Measurements from ENCODE around the gene SMAD4.
A peak's percentile ranks its signal among the peaks of the same experiment; 100 is the strongest.

Gene SMAD4

GRCh38 chr18:51029694-51030536 is at the start of gene SMAD4:
Gene SMAD4, plus strand, starts transcription at chr18:51030213. Its CDS starts 16,834 bp downstream, at chr18:51047047.
- peaks cover 66% of the 10 kb centered on the region for H3K79me2 ChIP-seq (ENCODE audit: insufficient read depth, low read length)
- peak within 1 kb of the TSS; percentile 84 for H2AFZ ChIP-seq (ENCODE audit: low read length)
- TF ChIP-seq EZH2phosphoT487 (IDR thresholded peaks at IDR 0.05; ENCODE audit: borderline replicate concordance) (no peak), CTCF (conservative IDR thresholded peaks at IDR 0.05; ENCODE audit: low read length) (no peak)
- no peaks in the 10 kb centered on the region for H3F3A ChIP-seq (ENCODE audit: low read depth)
- no peaks in the 10 kb centered on the region for H3K27me3 ChIP-seq (ENCODE audit: insufficient read depth, low read length, poor library complexity, severe bottlenecking)
- H3K4me3 ChIP-seq (ENCODE audit: low read length, poor library complexity, severe bottlenecking), result peak within 1 kb of the TSS; percentile 85
- peak within 1 kb of the TSS; percentile 98 for H3K4me2 ChIP-seq (ENCODE audit: low read depth, low read length, poor library complexity, severe bottlenecking)
- peak within 1 kb of the TSS; percentile 88 for H3K9ac ChIP-seq (ENCODE audit: low read depth, low read length, poor library complexity, severe bottlenecking)
- H3K9me3 ChIP-seq (ENCODE audit: insufficient read depth, low read depth, low read length), result no peaks in the 10 kb centered on the region
- no peaks in the 10 kb centered on the region for H3K36me3 ChIP-seq (ENCODE audit: insufficient read depth, low read length)
- peaks cover 42% of the 10 kb centered on the region for H4K20me1 ChIP-seq (ENCODE audit: insufficient read depth, low read length, poor library complexity, severe bottlenecking)
- peaks cover 51% of the 10 kb centered on the region for H3K4me1 ChIP-seq (ENCODE audit: insufficient read depth, low read length, poor library complexity, severe bottlenecking)
- no peaks in the 10 kb centered on the region for H3K9me2 ChIP-seq (replicated peaks; ENCODE audit: low read depth, low read length)

- Histone ChIP-seq H3K9me2 (replicated peaks; ENCODE audit: low read depth, low read length) (no peaks in the 10 kb centered on the region), H3K79me2 (ENCODE audit: insufficient read depth, low read length) (no peaks in the 10 kb centered on the region), H3K36me3 (ENCODE audit: insufficient read depth, low read length) (no peaks in the 10 kb centered on the region; the same call in 1 of the 2 replicates), H3K9ac (ENCODE audit: low read depth, low read length, poor library complexity, severe bottlenecking) (no peak overlapping the region), H3K9me3 (ENCODE audit: insufficient read depth, low read depth, low read length) (peaks cover 7% of the 10 kb centered on the region; the same call in 1 of the 2 replicates), H3K4me2 (ENCODE audit: low read depth, low read length, poor library complexity, severe bottlenecking) (no peak overlapping the region), H3F3A (ENCODE audit: low read depth) (no peaks in the 10 kb centered on the region), H4K20me1 (ENCODE audit: insufficient read depth, low read length, poor library complexity, severe bottlenecking) (no peaks in the 10 kb centered on the region), H3K4me1 (ENCODE audit: insufficient read depth, low read length, poor library complexity, severe bottlenecking) (no peaks in the 10 kb centered on the region), H2AFZ (ENCODE audit: low read length) (no peak overlapping the region), H3K4me3 (ENCODE audit: low read length, poor library complexity, severe bottlenecking) (no peak overlapping the region), H3K27me3 (ENCODE audit: insufficient read depth, low read length, poor library complexity, severe bottlenecking) (no peaks in the 10 kb centered on the region)
- TF ChIP-seq EZH2phosphoT487 (IDR thresholded peaks at IDR 0.05; ENCODE audit: borderline replicate concordance), result no peak
- no peak for TF ChIP-seq CTCF (conservative IDR thresholded peaks at IDR 0.05; ENCODE audit: low read length)
Measured at GRCh38 chr18:50981381-50981780, 48.6 kb upstream of the SMAD4 start.

- TF ChIP-seq EZH2phosphoT487 (IDR thresholded peaks at IDR 0.05; ENCODE audit: borderline replicate concordance), result no peak
- Histone ChIP-seq H3K4me3 (ENCODE audit: low read length, poor library complexity, severe bottlenecking) (no peak overlapping the region), H2AFZ (ENCODE audit: low read length) (no peak overlapping the region), H3K4me2 (ENCODE audit: low read depth, low read length, poor library complexity, severe bottlenecking) (no peak overlapping the region), H3F3A (ENCODE audit: low read depth) (no peaks in the 10 kb centered on the region), H3K4me1 (ENCODE audit: insufficient read depth, low read length, poor library complexity, severe bottlenecking) (no peaks in the 10 kb centered on the region), H3K9me3 (ENCODE audit: insufficient read depth, low read depth, low read length) (peaks cover 2% of the 10 kb centered on the region; the same call in 1 of the 2 replicates), H3K79me2 (ENCODE audit: insufficient read depth, low read length) (no peaks in the 10 kb centered on the region), H3K36me3 (ENCODE audit: insufficient read depth, low read length) (no peaks in the 10 kb centered on the region; the same call in 1 of the 2 replicates), H3K9ac (ENCODE audit: low read depth, low read length, poor library complexity, severe bottlenecking) (no peak overlapping the region), H4K20me1 (ENCODE audit: insufficient read depth, low read length, poor library complexity, severe bottlenecking) (no peaks in the 10 kb centered on the region), H3K27me3 (ENCODE audit: insufficient read depth, low read length, poor library complexity, severe bottlenecking) (no peaks in the 10 kb centered on the region), H3K9me2 (replicated peaks; ENCODE audit: low read depth, low read length) (no peaks in the 10 kb centered on the region)
Measured at GRCh38 chr18:50982086-50982801, 47.8 kb upstream of the SMAD4 start.
